ENCODE results near the gene ZC3H18.

Gene ZC3H18

GRCh38 chr16:88655053-88655732 is 85.0 kb downstream of the ZC3H18 start:
- no peak overlapping the region for H3K4me3 ChIP-seq (ENCODE audit: insufficient read length, low read depth)
- H3K9me3 ChIP-seq (ENCODE audit: insufficient read depth, low read length) = no peaks in the 10 kb centered on the region
- H3K4me1 ChIP-seq (ENCODE audit: insufficient read depth, insufficient read length) = peaks cover 18% of the 10 kb centered on the region
- peaks cover 76% of the 10 kb centered on the region for H3K36me3 ChIP-seq (ENCODE audit: insufficient read depth, insufficient read length, low read length)
- no peak for DNase-seq (ENCODE audit: low read depth, low spot score)
- TF ChIP-seq YY1 (IDR thresholded peaks at IDR 0.05; ENCODE audit: insufficient read depth, insufficient read length) (no peak), SUZ12 (IDR thresholded peaks at IDR 0.05; ENCODE audit: extremely low read depth, insufficient read depth, insufficient read length) (no peak), ZNF274 (IDR thresholded peaks at IDR 0.05; ENCODE audit: low read depth, low read length) (no peak)
- no peaks in the 10 kb centered on the region for H3K27me3 ChIP-seq (ENCODE audit: insufficient read depth, insufficient read length)
- no peak overlapping the region for H3K9ac ChIP-seq (ENCODE audit: insufficient read length, low read depth)

- no peak for TF ChIP-seq SUZ12 (IDR thresholded peaks at IDR 0.05; ENCODE audit: extremely low read depth, insufficient read depth, insufficient read length)
These were observed 85.6 kb downstream of the ZC3H18 start for GRCh38 chr16:88655733-88656281.

GRCh38 chr16:88656291-88656980 is 86.2 kb downstream of the ZC3H18 start:
- H3K9ac ChIP-seq (ENCODE audit: insufficient read length, low read depth) = no peak overlapping the region
- peaks cover 78% of the 10 kb centered on the region for H3K36me3 ChIP-seq (ENCODE audit: insufficient read depth, insufficient read length, low read length)
- H3K27me3 ChIP-seq (ENCODE audit: insufficient read depth, insufficient read length) = no peaks in the 10 kb centered on the region
- H3K4me1 ChIP-seq (ENCODE audit: insufficient read depth, insufficient read length) = peaks cover 14% of the 10 kb centered on the region
- TF ChIP-seq ZNF274 (IDR thresholded peaks at IDR 0.05; ENCODE audit: low read depth, low read length) = no peak
- no peak for TF ChIP-seq YY1 (IDR thresholded peaks at IDR 0.05; ENCODE audit: insufficient read depth, insufficient read length)
- TF ChIP-seq SUZ12 (IDR thresholded peaks at IDR 0.05; ENCODE audit: extremely low read depth, insufficient read depth, insufficient read length) = no peak
- no peak overlapping the region for H3K4me3 ChIP-seq (ENCODE audit: insufficient read length, low read depth)
- no peak for DNase-seq (ENCODE audit: low read depth, low spot score)
- H3K9me3 ChIP-seq (ENCODE audit: insufficient read depth, low read length) = no peaks in the 10 kb centered on the region

More at GRCh38 chr16:88655733-88656281, 85.6 kb downstream of the ZC3H18 start:
- Histone ChIP-seq H3K27me3 (ENCODE audit: insufficient read depth, insufficient read length) (no peaks in the 10 kb centered on the region), H3K36me3 (ENCODE audit: insufficient read depth, insufficient read length, low read length) (peaks cover 77% of the 10 kb centered on the region), H3K9ac (ENCODE audit: insufficient read length, low read depth) (no peak overlapping the region), H3K9me3 (ENCODE audit: insufficient read depth, low read length) (no peaks in the 10 kb centered on the region), H3K4me1 (ENCODE audit: insufficient read depth, insufficient read length) (peaks cover 18% of the 10 kb centered on the region), H3K4me3 (ENCODE audit: insufficient read length, low read depth) (no peak overlapping the region)
- no peak for DNase-seq (ENCODE audit: low read depth, low spot score)

GRCh38 chr16:88657371-88657770 is 87.2 kb downstream of the ZC3H18 start:
- Histone ChIP-seq H3K27me3 (ENCODE audit: insufficient read depth, insufficient read length) (no peaks in the 10 kb centered on the region), H3K9me3 (ENCODE audit: insufficient read depth, low read length) (no peaks in the 10 kb centered on the region), H3K4me1 (ENCODE audit: insufficient read depth, insufficient read length) (peaks cover 12% of the 10 kb centered on the region), H3K36me3 (ENCODE audit: insufficient read depth, insufficient read length, low read length) (peaks cover 71% of the 10 kb centered on the region), H3K4me3 (ENCODE audit: insufficient read length, low read depth) (no peak overlapping the region), H3K9ac (ENCODE audit: insufficient read length, low read depth) (no peak overlapping the region)
- DNase-seq (ENCODE audit: low read depth, low spot score) = no peak
- TF ChIP-seq YY1 (IDR thresholded peaks at IDR 0.05; ENCODE audit: insufficient read depth, insufficient read length) (no peak), ZNF274 (IDR thresholded peaks at IDR 0.05; ENCODE audit: low read depth, low read length) (no peak), SUZ12 (IDR thresholded peaks at IDR 0.05; ENCODE audit: extremely low read depth, insufficient read depth, insufficient read length) (no peak)

- Histone ChIP-seq H3K4me3 (ENCODE audit: insufficient read length, low read depth) (no peak overlapping the region), H3K9me3 (ENCODE audit: insufficient read depth, low read length) (no peaks in the 10 kb centered on the region), H3K36me3 (ENCODE audit: insufficient read depth, insufficient read length, low read length) (peaks cover 57% of the 10 kb centered on the region), H3K9ac (ENCODE audit: insufficient read length, low read depth) (no peak overlapping the region), H3K4me1 (ENCODE audit: insufficient read depth, insufficient read length) (peaks cover 12% of the 10 kb centered on the region), H3K27me3 (ENCODE audit: insufficient read depth, insufficient read length) (no peaks in the 10 kb centered on the region)
- TF ChIP-seq YY1 (IDR thresholded peaks at IDR 0.05; ENCODE audit: insufficient read depth, insufficient read length) (no peak), ZNF274 (IDR thresholded peaks at IDR 0.05; ENCODE audit: low read depth, low read length) (no peak), SUZ12 (IDR thresholded peaks at IDR 0.05; ENCODE audit: extremely low read depth, insufficient read depth, insufficient read length) (no peak)
- no peak for DNase-seq (ENCODE audit: low read depth, low spot score)
These were observed 88.5 kb downstream of the ZC3H18 start for GRCh38 chr16:88658714-88659113.

GRCh38 chr16:88659160-88659559 is 89.0 kb downstream of the ZC3H18 start:
- TF ChIP-seq SUZ12 (IDR thresholded peaks at IDR 0.05; ENCODE audit: extremely low read depth, insufficient read depth, insufficient read length) = no peak
- peaks cover 12% of the 10 kb centered on the region for H3K4me1 ChIP-seq (ENCODE audit: insufficient read depth, insufficient read length)
- H3K27me3 ChIP-seq (ENCODE audit: insufficient read depth, insufficient read length) = no peaks in the 10 kb centered on the region
- no peak overlapping the region for H3K4me3 ChIP-seq (ENCODE audit: insufficient read length, low read depth)
- peak overlapping the region; percentile 21 for H3K9ac ChIP-seq (ENCODE audit: insufficient read length, low read depth)
- H3K9me3 ChIP-seq (ENCODE audit: insufficient read depth, low read length) = no peaks in the 10 kb centered on the region
- no peak for DNase-seq (ENCODE audit: low read depth, low spot score)
- peaks cover 53% of the 10 kb centered on the region for H3K36me3 ChIP-seq (ENCODE audit: insufficient read depth, insufficient read length, low read length)

GRCh38 chr16:88661468-88661867 is 91.3 kb downstream of the ZC3H18 start:
- Histone ChIP-seq H3K27me3 (ENCODE audit: insufficient read depth, insufficient read length) (no peaks in the 10 kb centered on the region), H3K4me1 (ENCODE audit: insufficient read depth, insufficient read length) (peaks cover 6% of the 10 kb centered on the region), H3K4me3 (ENCODE audit: insufficient read length, low read depth) (peak overlapping the region; percentile 29), H3K9ac (ENCODE audit: insufficient read length, low read depth) (no peak overlapping the region), H3K9me3 (ENCODE audit: insufficient read depth, low read length) (no peaks in the 10 kb centered on the region), H3K36me3 (ENCODE audit: insufficient read depth, insufficient read length, low read length) (peaks cover 37% of the 10 kb centered on the region)
- TF ChIP-seq SUZ12 (IDR thresholded peaks at IDR 0.05; ENCODE audit: extremely low read depth, insufficient read depth, insufficient read length) = no peak
- TF ChIP-seq YY1 (IDR thresholded peaks at IDR 0.05; ENCODE audit: insufficient read depth, insufficient read length) = no peak
- TF ChIP-seq ZNF274 (IDR thresholded peaks at IDR 0.05; ENCODE audit: low read depth, low read length) = no peak
- DNase-seq (ENCODE audit: low read depth, low spot score) = no peak
